Measurements from ENCODE around the gene ZC3H12D. TPM values are rescaled to one million over a fixed set of nuclear protein-coding genes. Genes with fewer than 3 reads are reported as not detected.

The ZC3H12D gene
- total RNA-seq, 1 experiment from 2014 or later: not detected

DNA sequence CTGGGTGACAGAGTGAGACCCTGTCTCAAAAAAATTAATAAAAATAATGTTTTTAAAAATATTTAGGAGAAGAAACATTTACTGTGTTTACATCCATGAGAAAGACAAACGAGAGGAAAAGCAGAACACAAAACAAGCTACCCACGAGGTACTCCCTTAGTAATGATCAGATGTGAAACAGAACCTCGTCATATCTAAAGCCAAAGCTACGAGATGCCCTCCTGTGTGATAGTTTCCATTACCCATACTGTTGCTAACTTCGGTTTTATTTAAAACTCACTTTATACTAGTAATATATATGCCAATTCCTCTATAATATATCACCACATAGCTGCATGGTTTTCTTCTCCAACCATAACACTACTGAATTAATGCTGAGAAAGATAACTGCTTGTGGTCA is 63.7 kb downstream of the ZC3H12D start:
- BruUV-seq (replicated peaks): no TSS peak
- POLR2A ChIA-PET: interaction anchor here (1.7 kb wide), 1 partner anchor 389 kb away, joined by 4 read pairs; no protein-coding TSS in a partner anchor
- Mint-ChIP-seq H3K27ac (ENCODE audit: low read depth, unreplicated experiment) (no peak overlapping the region), H3K27me3 (ENCODE audit: insufficient read depth, unreplicated experiment) (no peaks in the 10 kb centered on the region), H3K36me3 (ENCODE audit: insufficient read depth, unreplicated experiment) (no peaks in the 10 kb centered on the region), H3K4me3 (ENCODE audit: unreplicated experiment) (no peak overlapping the region), H3K9me3 (ENCODE audit: unreplicated experiment) (no peaks in the 10 kb centered on the region), H3K4me1 (ENCODE audit: insufficient read depth, unreplicated experiment) (no peaks in the 10 kb centered on the region)
- CTCF ChIA-PET: interaction anchor here (0.6 to 2.5 kb wide), 4 partner anchors 11 to 903 kb away, joined by 3 to 14 read pairs (median 10); no protein-coding TSS in a partner anchor
- TF ChIP-seq, protein P1, sequence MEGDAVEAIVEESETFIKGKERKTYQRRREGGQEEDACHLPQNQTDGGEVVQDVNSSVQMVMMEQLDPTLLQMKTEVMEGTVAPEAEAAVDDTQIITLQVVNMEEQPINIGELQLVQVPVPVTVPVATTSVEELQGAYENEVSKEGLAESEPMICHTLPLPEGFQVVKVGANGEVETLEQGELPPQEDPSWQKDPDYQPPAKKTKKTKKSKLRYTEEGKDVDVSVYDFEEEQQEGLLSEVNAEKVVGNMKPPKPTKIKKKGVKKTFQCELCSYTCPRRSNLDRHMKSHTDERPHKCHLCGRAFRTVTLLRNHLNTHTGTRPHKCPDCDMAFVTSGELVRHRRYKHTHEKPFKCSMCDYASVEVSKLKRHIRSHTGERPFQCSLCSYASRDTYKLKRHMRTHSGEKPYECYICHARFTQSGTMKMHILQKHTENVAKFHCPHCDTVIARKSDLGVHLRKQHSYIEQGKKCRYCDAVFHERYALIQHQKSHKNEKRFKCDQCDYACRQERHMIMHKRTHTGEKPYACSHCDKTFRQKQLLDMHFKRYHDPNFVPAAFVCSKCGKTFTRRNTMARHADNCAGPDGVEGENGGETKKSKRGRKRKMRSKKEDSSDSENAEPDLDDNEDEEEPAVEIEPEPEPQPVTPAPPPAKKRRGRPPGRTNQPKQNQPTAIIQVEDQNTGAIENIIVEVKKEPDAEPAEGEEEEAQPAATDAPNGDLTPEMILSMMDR (IDR thresholded peaks at IDR 0.05; ENCODE audit: unreplicated experiment): no peak
- no peak for DNase-seq (ENCODE audit: unreplicated experiment)
- intact Hi-C loops (cut with micrococcal nuclease): no loop called here

DNA sequence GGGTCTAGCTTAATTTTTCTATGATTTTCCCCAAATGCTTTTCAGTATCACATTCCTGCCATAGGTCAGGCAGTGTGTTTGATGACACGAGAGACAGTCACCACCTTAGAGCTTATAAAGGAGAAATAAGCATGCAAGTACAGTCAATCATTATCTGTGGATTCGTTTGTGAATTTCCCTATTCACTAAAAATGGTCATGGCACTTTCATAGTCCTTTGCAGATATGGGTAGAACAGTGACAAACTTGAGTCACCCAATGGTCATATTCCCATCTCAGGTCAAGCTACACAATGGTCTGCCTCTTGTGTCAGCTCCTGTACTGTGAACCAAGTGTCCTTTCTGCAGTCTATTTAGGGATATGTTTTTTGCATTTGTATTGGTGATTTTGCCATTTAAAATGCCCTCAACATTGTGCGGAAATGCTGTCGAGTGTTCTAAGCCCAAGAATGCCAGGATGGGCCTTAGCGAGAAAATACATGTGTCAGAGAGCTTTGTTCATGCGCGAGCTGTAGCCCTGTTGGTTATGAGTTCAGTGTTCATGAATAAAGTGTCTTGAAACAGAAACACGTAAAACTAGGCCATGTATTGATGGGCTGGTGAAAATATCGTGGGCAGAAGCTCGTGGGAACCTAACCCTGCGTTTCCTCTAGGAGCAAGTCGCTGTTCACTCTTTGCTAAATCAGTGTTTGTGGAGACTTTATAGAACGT is 65.0 kb downstream of the ZC3H12D start:
- BruUV-seq (replicated peaks): no TSS peak
- intact Hi-C loops (cut with micrococcal nuclease): no loop called here
- Mint-ChIP-seq H3K4me1 (ENCODE audit: insufficient read depth, unreplicated experiment) (no peaks in the 10 kb centered on the region), H3K9me3 (ENCODE audit: unreplicated experiment) (no peaks in the 10 kb centered on the region), H3K27ac (ENCODE audit: low read depth, unreplicated experiment) (no peak overlapping the region), H3K27me3 (ENCODE audit: insufficient read depth, unreplicated experiment) (no peaks in the 10 kb centered on the region), H3K4me3 (ENCODE audit: unreplicated experiment) (no peak overlapping the region), H3K36me3 (ENCODE audit: insufficient read depth, unreplicated experiment) (no peaks in the 10 kb centered on the region)
- CTCF ChIA-PET: interaction anchor here (0.6 to 2.5 kb wide), 9 partner anchors 9 to 860 kb away, joined by 3 to 14 read pairs (median 5); no protein-coding TSS in a partner anchor
- no peak for DNase-seq (ENCODE audit: unreplicated experiment)
- POLR2A ChIA-PET: interaction anchor here (0.6 to 1.2 kb wide), 4 partner anchors 9 to 385 kb away, joined by 3 to 5 read pairs (median 4); no protein-coding TSS in a partner anchor
- TF ChIP-seq, protein P1 (IDR thresholded peaks at IDR 0.05; ENCODE audit: unreplicated experiment): no peak

GRCh38 chr6:149414821-149415220 is 70.0 kb downstream of the ZC3H12D start:
- ChIA-PET CTCF (interaction anchor here (1.5 kb wide), 1 partner anchor 17 kb away, joined by 3 read pairs; no protein-coding TSS in a partner anchor), POLR2A (interaction anchor here (0.7 to 0.8 kb wide), 2 partner anchors 183 to 192 kb away, joined by 3 read pairs; no protein-coding TSS in a partner anchor)
- no TSS peak for BruUV-seq (replicated peaks)
- no peak overlapping the region for H3K27ac Mint-ChIP-seq (ENCODE audit: low read depth, unreplicated experiment)
- no peaks in the 10 kb centered on the region for H3K27me3 Mint-ChIP-seq (ENCODE audit: insufficient read depth, unreplicated experiment)
- TF ChIP-seq, protein P1 (IDR thresholded peaks at IDR 0.05; ENCODE audit: unreplicated experiment): no peak
- intact Hi-C loops (cut with micrococcal nuclease): no loop called here
- no peak for DNase-seq (ENCODE audit: unreplicated experiment)
- H3K4me3 Mint-ChIP-seq (ENCODE audit: unreplicated experiment): no peak overlapping the region
- peaks cover 33% of the 10 kb centered on the region for H3K36me3 Mint-ChIP-seq (ENCODE audit: insufficient read depth, unreplicated experiment)
- no peaks in the 10 kb centered on the region for H3K4me1 Mint-ChIP-seq (ENCODE audit: insufficient read depth, unreplicated experiment)
- H3K9me3 Mint-ChIP-seq (ENCODE audit: unreplicated experiment): no peaks in the 10 kb centered on the region

GRCh38 chr6:149414009-149414408 is 70.8 kb downstream of the ZC3H12D start:
- H3K4me1 Mint-ChIP-seq (ENCODE audit: insufficient read depth, unreplicated experiment): no peaks in the 10 kb centered on the region
- no peak overlapping the region for H3K27ac Mint-ChIP-seq (ENCODE audit: low read depth, unreplicated experiment)
- H3K4me3 Mint-ChIP-seq (ENCODE audit: unreplicated experiment): no peak overlapping the region
- TF ChIP-seq, protein P1 (IDR thresholded peaks at IDR 0.05; ENCODE audit: unreplicated experiment): no peak
- H3K27me3 Mint-ChIP-seq (ENCODE audit: insufficient read depth, unreplicated experiment): no peaks in the 10 kb centered on the region
- DNase-seq (ENCODE audit: unreplicated experiment): no peak
- ChIA-PET CTCF (interaction anchor here (1.3 to 1.5 kb wide), 2 partner anchors 18 to 333 kb away, joined by 3 read pairs; no protein-coding TSS in a partner anchor), POLR2A (interaction anchor here (0.7 to 1.0 kb wide), 4 partner anchors 182 to 843 kb away, joined by 3 read pairs; no protein-coding TSS in a partner anchor)
- H3K36me3 Mint-ChIP-seq (ENCODE audit: insufficient read depth, unreplicated experiment): peaks cover 36% of the 10 kb centered on the region
- BruUV-seq (replicated peaks): no TSS peak
- intact Hi-C loops (cut with micrococcal nuclease): no loop called here
- no peaks in the 10 kb centered on the region for H3K9me3 Mint-ChIP-seq (ENCODE audit: unreplicated experiment)
